ENCODE measurements around the gene SFRP2.

Gene SFRP2

GRCh38 chr4:153794006-153794405, 5.1 kb upstream of the SFRP2 start:
- DNase-seq = no peak

DNA sequence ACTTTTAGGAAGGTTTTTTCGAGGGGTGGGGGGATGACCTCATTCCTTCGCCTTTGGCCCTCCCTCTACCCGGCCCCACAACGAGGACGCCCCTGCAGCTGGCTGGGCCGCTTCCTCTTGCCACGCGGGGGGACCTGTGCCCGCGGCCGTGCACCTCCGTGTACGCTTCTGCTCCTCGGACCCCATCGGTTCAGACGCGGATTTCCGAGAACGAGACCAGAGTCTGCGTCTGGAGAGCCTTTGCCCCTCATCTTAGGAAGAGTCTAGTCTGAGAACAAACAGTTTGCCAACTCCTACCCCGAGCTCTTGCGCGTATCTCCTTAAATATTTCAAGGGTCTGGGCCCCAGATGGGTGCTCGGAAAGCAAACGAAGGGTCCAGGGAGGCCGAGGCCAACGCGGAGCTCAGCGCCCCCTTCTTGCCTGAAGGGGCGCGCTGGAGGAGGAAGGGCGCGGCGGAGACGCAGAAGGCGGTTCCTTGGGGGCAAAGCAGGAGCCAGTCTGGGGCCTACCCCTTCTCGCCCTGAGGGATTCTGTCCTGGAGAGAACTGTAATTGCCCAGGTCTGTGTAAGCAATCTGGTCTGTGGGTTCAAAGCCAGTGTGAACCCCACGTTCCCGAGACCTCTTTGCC, 3.9 kb upstream of the SFRP2 start:
- no peak for DNase-seq

DNA sequence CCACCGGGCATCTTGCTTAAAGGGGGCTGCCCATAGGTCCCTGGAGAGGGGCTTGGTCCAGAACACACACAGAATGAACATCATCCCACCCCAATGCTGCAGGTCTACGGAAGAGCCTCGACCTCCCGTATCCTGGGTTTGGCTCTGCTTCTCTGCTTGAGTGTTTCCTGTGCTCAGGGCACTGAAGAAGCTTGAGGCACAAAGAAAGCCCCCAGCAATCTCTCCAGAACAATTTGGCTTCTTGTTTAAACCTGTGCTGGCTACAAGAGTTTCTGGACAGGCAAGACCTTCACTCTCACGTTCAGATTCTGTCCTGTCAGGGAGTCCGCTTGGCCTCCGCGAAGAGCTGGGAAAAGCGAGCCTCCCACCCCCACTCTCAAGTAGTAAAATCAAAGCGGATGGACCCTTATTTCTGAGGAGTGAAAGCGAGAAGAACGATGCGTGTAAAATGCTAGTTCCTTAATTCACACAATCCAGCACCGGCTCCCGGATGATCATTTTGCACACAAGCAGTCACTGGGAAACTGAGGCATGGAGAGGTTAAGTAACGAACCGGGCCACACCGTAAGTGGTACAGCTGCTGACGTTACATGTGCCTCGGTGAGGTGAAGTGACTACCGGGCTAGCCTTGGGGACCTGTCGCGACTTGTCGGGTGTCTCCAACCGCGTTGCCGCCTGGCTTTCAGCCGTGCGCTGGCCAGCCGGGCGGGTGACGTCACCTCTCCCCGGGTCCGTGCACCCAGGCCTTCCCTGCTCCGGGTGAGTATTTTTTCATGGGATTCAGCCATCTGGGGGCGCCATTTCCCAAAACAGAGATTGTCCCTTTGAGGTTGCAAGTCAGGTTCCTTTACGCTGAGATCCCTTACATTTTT, 3.1 kb upstream of the SFRP2 start:
- DNase-seq = peak; percentile 65 to 77

GRCh38 chr4:153790962-153791551, 2.2 kb upstream of the SFRP2 start:
- DNase-seq = peak; percentile 56 to 64

GRCh38 chr4:153790500-153790865, 1.6 kb upstream of the SFRP2 start:
- DNase-seq = no peak

DNA sequence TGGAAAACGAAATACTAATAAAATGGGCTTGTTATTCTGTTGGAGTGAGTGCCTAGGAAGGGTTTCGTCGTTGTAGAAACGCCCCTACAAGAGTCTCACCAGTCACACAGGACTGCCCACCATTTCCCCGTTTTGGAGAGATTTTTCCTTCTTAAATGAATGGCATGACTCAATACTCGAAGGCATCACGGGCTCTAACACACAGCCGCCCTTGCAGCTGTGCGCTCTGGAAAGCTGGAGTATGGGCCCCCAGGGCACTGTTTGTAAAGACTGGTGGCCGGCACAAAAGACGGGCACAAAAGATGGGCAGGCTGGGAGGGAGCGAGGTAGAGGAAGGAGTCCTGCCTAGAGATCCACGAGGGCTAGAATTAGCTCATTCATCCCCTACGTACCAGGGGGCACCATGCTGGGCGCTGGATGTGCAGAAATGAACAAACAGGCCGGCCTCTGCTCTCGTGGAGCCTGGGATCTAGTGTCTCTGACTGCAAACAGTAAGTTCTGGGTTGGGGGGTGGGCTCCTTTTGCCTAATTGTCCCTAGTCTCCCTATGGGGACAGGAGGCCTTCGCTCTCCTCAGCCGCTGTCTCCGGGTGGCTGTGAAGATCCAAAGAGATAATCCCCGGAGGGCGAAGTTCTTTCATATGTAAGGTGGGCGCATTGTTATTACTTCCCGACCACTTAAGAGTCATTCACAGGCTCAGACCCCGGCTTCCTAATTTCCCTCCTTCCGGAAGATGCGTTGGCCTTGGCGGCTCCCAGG, 1.0 kb upstream of the SFRP2 start:
- DNase-seq = no peak

DNA sequence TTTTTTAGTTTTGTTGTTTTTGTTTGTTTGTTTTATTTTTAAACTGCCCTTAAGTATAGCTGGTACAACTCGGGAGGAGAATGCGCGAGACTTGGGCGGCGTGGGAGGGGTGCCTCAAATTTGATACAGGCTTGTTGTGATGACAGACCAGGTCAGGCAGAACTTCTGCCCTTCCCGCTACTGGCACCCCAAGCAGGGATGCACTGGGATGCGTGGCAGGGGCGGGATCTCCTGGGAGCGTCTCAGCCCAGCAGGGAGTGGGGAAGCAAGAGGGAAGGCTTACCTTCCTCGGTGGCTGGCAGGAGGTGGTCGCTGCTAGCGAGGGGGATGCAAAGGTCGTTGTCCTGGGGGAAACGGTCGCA, 851 bp downstream of the SFRP2 start:
- DNase-seq = no peak

- DNase-seq = no peak
Measured at GRCh38 chr4:153787575-153787974, 1.3 kb downstream of the SFRP2 start.

DNA sequence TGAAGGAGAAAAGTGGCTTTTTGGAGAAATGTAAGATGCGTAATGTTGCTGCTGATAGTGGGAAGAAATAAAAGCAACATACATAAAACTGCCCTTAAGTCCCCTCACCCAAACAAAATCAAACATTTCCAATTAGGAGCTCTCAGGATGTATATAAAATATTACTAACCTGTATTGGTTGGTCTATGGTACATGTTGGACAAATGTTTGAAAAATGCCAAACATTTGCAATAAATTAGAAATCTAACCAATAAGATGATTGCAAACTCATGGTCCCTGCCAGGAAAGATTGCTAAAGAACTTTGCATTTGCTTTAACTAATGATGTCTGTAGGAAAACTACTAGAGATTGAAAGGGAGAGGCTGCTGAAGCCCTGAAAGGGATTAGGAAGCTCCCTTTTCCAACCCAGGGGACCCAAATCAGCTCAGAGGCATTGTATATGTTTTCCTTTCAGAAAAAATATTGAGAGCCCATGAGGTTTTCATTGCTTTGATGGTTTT, 1.8 kb downstream of the SFRP2 start:
- no peak for DNase-seq

DNA sequence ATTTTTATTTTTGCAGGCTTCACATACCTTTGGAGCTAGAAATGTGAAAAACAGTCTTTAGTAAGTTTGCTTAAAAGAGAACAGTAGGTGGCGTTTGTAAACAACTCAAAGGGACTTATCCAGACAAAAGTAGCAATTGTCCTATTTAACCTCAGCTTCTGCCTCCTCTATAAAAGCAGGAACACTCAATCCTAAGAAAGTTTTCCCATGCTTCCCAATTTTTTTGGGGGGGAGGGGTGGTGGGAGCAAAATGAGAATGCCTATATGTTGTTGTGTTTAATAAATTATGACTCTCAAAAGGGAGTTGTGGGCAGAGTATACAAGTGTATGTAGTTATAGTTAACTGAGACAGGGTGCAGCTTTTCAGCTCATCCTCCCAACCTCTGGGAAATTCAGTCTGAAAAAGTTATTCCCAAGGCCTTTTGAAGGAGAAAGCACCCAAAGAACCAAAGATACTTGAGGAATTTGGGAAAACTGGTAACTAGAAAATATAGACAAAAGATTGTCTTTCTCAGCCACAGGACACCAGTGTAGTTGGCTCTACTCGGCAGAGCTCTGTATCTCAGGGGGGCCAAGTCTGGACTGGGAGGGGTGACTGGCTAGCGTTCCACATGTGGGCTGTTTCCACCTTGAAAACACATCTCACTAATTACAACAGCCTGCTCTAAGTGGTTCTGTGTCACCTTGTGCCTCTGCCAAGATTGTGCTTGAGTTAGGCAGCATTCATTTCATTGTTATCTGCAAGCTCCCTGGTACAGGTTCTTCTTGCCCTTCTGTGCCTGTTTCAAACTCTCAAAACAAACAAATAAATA, 2.8 kb downstream of the SFRP2 start:
- DNase-seq = no peak

DNA sequence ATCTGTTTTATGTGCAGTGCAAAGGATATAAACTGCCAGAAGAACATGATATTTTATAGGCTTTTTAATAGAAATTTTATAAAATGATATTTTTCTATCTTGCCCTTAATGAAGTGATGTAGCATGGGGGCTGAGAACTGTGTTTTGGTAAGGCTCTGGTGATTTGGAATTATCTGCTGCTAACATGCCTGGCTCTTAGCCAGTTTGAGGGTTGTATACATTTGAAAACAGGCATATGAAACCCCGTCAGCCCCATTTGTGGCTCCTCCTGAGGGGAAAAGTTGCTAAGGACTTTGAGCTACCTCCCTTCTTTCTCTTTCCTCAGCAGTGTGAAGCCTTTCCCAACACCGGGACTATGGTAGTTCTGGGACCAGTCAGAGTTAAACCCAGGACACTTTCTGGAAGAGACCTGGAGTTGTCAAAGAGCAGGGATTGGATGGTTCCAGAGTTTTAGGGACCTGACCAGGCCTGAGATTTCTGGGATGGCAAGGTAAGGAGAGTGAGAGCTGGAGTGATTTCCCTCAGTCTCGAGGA, 4.7 kb downstream of the SFRP2 start:
- no peak for DNase-seq

DNA sequence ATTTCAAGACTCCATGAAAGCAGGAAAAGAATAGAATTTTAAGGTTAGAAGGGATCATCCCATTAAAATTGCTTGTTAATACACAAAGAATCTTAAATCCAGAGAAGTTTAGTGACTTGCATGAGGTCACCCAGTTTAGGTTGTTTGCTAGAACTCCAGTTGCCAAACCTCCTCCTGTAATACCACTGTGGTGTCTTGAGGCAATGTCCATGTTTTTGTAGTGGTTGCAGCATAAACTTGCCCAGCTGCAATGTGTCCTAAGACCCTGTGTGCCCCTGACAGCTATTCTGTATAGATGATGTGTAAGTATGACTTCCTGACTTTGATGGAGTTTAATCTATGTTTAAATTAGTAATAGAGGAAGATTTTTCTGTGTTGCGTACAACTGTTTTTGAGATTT, 6.3 kb downstream of the SFRP2 start:
- DNase-seq = no peak

GRCh38 chr4:153781717-153782416, 7.0 kb downstream of the SFRP2 start:
- no peak for DNase-seq

GRCh38 chr4:153781280-153781679, 7.6 kb downstream of the SFRP2 start:
- DNase-seq = no peak

- no peak for DNase-seq
Measured at GRCh38 chr4:153780876-153781275, 8.0 kb downstream of the SFRP2 start.

DNA sequence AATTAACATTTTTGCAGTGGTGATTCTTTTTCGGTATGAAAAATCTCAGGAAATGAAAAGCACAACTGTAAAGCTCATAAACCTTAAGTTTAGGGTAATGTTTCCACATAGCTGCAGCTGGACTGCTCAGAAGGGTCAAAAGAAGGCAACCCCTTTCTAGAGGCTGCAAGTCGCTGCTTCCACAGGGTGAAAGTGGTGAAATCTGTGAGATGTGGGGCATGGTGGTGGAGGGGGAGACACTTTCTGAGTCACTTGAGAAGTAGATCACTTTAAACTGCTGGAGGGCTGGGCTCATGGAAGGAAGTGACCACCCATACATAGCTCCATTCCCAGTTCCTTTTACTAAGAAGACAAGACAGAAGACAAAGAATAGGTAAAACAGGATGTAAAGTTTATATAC, 8.7 kb downstream of the SFRP2 start:
- DNase-seq = no peak

- no peak for DNase-seq
Measured at GRCh38 chr4:153778383-153778782, 10.5 kb downstream of the SFRP2 start.

DNA sequence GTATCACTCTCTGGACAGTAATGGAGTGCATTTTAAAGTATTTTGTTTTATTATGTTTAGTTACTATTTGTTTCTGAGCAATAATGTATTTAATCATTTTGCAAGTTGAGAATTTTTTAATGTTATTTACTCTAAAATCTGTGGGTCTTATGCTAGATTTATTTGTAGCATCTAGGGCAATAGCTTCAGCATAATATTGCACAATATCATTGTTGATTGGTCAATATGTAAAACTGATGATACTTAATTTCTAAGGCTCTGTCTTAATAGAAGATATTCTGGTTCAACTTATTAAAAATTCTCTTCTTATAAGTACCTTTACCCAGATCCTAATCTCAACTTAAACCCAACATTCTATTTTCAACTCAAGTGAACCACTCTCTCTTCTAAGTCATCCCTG, 11.5 kb downstream of the SFRP2 start:
- DNase-seq = no peak

GRCh38 chr4:153776601-153777000, 12.3 kb downstream of the SFRP2 start:
- no peak for DNase-seq

GRCh38 chr4:153773236-153773690, 15.6 kb downstream of the SFRP2 start:
- DNase-seq = no peak

- no peak for DNase-seq
Measured at GRCh38 chr4:153771046-153771445, 17.8 kb downstream of the SFRP2 start.

Measured in activated CD4-positive, alpha-beta T cell treated with anti-CD3 and anti-CD28 coated beads, Interleukin-2, amount 50 U/mL, for 48 hours (primary cell).